ENCODE measurements around the gene GGT6.
"Not testable (repeated sequence)": the region's sequence is repeated elsewhere in the genome, so short reads cannot be mapped to it uniquely, and the experiment has no call there.

The GGT6 gene, protein sequence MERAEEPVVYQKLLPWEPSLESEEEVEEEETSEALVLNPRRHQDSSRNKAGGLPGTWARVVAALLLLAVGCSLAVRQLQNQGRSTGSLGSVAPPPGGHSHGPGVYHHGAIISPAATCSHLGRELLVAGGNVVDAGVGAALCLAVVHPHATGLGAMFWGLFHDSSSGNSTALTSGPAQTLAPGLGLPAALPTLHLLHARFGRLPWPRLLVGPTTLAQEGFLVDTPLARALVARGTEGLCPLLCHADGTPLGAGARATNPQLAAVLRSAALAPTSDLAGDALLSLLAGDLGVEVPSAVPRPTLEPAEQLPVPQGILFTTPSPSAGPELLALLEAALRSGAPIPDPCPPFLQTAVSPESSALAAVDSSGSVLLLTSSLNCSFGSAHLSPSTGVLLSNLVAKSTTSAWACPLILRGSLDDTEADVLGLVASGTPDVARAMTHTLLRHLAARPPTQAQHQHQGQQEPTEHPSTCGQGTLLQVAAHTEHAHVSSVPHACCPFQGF
- 0 reads per million in 2 experiments for total RNA-seq

GRCh38 chr17:4560421-4560820 lies at the start of gene GGT6:
Gene GGT6 (minus strand): TSS chr17:4560577. CDS start chr17:4560521, 56 bp downstream.
- no peak for DNase-seq (ENCODE audit: low read depth)

- DNase-seq (ENCODE audit: low read depth) = no peak
Measured at GRCh38 chr17:4610162-4610561, 49.8 kb upstream of the GGT6 start.

DNA sequence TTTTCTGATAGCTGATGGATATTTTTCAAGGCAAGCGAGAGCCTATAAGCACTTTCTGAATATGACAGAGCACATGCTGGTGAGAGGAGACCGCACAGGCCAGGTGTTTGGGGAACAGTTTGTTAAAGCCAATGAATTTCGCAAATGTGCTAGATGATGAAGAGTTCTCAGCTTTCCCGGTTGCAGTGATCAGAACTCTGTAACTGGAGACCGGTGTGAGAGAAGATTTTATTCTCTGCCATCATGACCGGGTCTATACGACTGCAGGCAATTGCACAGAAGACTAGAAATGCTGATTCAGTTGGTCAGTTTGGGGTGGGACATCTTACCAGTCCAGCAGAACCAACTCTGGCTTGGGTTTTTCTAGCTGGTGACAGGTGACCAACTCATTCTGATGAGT lies 49.4 kb upstream of the GGT6 start:
- DNase-seq (ENCODE audit: low read depth) = no peak

DNA sequence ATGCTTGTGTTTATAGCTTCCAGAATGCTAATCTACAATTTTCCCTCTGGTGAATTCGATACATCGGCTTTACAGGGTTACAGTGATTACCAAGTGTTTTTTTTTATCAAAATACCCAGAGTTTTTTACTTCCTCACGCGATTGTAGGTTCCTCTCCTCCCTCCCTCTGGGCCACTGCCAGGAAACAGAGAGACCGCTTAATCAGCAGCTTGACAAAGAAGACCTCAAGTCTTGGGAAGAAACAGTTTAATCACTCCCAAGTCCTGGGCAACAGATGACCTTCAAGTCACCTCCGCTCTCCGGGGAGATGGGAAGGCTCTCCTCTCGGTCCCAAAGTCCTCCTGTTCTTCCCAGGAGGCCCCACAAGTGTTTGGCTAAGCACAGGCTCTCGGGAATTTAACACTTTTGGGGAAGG lies 47.4 kb upstream of the GGT6 start:
- DNase-seq (ENCODE audit: low read depth) = no peak

GRCh38 chr17:4607261-4607741 lies 46.9 kb upstream of the GGT6 start:
- DNase-seq (ENCODE audit: low read depth) = no peak

DNA sequence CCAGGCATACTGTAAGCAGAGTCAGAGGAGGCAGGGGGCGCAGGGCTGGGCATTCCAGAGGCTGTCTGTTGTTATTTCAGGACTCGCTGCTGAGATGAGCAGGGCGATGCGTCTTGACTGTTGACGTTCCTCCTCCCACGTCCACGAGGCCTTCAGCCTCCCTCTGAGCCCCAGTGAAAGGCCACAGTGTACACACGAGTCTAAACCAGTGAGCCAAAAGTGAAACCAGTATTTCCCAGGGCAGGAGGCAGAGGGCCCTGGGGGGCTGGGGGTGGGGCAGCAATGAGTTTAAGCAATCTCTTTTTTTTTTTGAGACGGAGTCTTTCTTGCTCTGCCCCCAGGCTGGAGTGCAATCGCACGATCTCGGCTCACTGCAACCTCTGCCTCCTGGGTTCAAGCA lies 45.4 kb upstream of the GGT6 start:
- no peak for DNase-seq (ENCODE audit: low read depth)

DNA sequence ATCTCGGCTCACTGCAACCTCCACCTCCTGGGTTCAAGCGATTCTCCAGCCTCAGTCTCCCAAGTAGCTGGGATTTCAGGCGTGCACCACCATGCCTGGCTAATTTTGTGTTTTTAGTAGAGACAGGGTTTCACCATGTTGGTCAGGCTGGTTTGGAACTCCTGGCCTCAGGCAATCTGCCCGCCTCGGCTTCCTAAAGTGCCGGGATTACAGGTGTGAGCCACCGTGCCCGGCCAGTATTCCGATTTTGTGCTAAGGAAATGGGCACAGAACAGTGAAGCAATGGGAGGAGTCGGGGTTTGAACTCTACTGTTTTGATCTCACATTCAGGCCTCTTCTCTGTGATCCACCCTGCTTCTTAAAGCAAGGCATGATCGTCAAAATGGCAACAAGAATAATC lies 44.4 kb upstream of the GGT6 start:
- not testable (repeated sequence) for DNase-seq (ENCODE audit: low read depth)

DNA sequence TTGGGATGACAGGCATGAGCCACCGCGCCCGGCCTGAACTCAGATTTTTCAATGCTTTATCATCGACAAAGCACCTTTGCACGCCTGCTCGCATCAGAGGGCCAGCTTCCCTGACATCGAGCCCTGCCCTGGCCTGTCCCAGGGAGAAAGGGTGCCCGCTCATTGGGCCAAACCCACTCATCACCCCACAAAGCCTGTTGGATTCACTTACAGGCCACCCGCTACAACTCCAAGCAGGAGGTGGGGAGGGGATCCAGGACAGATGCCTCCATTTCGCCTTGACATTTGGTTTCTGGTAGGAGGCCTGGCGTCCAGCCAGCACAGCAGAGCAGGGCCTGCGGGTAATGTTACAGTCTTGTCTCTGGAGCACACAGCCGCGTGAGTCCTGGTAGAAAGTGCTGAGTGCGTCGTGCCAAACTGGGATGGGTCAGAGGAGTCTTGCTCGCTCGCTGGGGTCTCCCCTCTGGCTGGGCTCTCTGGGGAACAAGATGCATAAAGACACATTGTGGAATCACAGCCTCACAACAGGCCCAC lies 43.8 kb upstream of the GGT6 start:
- DNase-seq (ENCODE audit: low read depth) = no peak

DNA sequence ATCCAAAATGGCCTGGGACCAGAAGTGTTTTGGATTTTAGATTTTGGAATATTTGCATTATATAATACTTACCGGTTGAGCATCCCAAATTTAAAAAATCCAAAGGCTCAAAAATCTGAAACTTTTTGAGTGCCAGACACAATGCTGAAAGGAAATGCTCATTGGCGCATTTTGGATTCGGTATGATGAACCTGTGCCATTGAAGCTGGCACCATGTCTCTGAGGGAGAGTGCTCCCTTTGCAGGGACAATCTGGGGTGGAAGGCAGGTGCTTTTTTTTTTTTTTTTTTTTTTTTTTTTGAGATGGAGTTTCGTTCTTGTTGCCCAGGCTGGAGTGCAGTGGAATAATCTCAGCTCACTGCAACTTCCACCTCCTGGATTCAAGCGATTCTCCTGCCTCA lies 41.7 kb upstream of the GGT6 start:
- no peak for DNase-seq (ENCODE audit: low read depth)

GRCh38 chr17:4601326-4601725 lies 40.9 kb upstream of the GGT6 start:
- DNase-seq (ENCODE audit: low read depth) = no peak

- no peak for DNase-seq (ENCODE audit: low read depth)
Measured at GRCh38 chr17:4600563-4600962, 40.2 kb upstream of the GGT6 start.

DNA sequence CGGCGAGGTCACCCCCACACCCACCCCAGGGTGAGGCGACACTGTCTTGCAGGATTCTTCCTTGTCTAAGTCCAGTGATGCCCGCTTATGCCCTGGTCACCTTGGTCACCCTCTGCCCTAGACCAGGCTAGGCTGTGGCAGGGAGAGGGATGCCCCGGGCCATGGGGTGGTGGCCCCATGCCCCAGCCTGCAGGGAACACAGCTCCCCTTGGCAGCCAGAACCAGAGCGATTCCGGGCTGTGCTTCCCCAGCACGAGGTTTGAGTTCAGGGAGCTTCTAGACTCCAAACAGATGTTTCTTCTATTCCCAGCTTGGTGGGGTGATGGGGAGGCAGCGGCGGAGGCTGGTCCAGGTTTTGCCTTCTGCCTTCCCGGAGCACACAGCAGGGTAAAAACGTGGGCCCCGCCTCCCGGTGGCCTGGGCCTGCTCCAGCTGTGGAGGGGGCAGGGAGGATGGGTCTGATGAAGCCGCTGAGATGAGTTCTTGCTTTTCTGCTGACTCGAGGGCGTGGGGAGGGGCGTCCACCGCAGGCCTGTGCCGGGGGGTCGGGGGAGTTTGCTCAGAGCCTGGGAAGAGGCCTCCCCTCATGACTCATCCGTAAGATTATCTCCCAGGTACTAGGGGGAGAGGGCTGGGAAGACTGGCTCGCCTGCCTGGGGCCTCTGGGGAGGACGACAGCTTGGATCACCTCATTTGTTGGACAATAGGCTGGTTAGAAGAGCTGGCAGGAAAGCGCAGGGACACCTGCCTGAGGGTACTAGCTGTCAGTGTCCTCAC lies 39.3 kb upstream of the GGT6 start:
- DNase-seq (ENCODE audit: low read depth) = no peak

GRCh38 chr17:4598776-4599504 lies 38.6 kb upstream of the GGT6 start:
- no peak for DNase-seq (ENCODE audit: low read depth)

DNA sequence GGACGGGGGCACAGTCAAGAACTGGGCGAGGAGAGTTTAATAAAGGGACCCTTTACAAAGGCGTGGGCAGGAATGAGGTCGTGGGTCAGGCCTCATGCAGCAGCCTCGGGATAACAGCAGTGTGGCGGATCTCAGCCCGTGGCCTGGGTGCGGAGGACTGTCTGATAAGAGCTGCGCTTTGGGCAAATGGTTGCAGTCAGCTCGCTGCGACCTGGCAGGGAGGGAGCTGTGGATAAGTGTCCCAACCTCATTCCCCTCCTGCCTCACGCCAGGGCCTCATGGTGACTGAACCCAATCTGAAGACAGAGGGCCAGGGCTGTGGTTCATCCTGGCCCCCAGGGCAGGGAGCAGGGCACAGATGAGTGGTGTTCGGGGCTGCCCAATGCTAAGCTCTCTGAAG lies 37.6 kb upstream of the GGT6 start:
- no peak for DNase-seq (ENCODE audit: low read depth)

DNA sequence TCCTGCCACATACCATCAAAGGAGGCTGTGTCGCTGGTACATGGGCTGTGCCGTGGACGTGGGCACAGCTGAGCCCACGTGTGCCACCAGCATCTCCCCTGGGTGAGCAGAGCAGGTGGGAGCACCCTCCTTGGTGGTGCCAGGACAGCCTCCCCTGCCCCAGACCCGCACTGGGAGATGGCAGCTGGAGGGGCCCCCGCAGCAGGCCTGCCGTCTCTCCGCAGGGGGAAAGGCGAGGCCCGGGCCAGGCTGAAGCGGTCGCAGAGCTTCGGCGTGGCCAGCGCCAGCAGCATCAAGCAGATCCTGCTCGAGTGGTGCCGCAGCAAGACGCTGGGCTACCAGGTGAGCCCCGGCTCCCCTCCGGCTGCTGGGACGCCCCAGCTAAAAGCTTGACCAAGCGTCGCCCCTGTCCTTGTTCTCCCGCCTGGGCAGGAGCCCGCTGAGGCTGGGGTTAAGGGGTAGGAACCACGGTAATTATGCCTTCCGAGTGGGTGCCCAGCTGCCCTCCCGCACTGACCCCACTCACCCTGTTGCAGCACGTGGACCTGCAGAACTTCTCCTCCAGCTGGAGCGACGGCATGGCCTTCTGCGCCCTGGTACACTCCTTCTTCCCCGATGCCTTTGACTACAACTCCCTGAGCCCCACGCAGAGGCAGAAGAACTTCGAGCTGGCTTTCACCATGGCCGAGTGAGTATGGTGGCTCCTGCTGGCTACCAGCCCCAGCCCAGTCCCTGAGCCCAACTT lies 36.4 kb upstream of the GGT6 start:
- DNase-seq (ENCODE audit: low read depth) = no peak

DNA sequence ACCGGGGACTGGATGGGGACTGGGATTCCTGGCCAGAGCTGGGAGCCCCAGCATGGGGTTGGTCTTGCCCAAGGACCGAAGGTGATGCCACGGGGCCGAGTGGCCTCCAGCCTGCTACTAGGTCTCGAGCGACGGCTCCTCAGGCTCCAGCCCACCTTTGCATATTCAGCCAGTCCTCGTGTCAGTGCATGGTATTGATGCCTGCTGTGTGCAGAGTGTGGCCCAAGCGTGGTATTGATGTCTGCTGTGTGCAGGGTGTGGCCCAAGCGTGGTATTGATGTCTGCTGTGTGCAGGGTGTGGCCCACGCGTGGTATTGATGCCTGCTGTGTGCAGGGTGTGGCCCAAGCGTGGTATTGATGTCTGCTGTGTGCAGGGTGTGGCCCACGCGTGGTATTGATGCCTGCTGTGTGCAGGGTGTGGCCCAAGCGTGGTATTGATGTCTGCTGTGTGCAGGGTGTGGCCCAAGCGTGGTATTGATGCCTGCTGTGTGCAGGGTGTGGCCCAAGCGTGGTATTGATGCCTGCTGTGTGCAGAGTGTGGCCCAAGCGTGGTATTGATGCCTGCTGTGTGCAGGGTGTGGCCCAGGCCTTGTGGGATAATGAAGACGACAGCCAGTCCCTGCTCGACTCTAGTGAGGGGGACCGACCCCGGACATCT lies 35.4 kb upstream of the GGT6 start:
- not testable (repeated sequence) for DNase-seq (ENCODE audit: low read depth)

GRCh38 chr17:4594931-4595684 lies 34.7 kb upstream of the GGT6 start:
- DNase-seq (ENCODE audit: low read depth) = no peak

DNA sequence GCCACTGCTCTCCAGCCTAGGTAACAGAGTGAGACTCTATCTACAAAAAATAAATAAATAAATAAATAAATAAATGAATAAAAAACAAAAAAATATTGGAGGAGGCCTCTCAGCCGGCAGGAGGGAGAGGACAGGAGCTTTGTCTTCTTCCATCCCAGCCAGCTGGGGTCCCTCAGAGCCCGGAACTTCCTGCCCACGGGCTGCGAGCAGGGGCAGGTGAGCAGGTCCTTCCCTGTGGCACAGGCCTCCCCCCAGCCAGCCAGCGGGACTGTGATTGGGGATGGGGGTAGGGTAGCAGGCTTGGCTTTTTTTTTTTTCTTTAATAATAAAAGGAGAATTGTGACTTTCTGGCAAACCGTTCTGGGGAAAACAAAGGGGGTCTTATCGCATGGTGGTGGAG lies 34.0 kb upstream of the GGT6 start:
- no peak for DNase-seq (ENCODE audit: low read depth)

- no peak for DNase-seq (ENCODE audit: low read depth)
Measured at GRCh38 chr17:4593021-4593421, 32.6 kb upstream of the GGT6 start.
